K562 (cell line): Measurements from ENCODE around the gene ERCC6. TPM values are rescaled to one million over a fixed set of nuclear protein-coding genes. Genes with fewer than 3 reads are reported as not detected.

Experiments
- CXXC5 ChIP-seq: fragments of 250-450 bp; sonication (Bioruptor Pico); IDR thresholded peaks from 2 replicates; pipeline ENCODE4 v1.8.0; 2022; ENCODE audit warnings: inconsistent platforms, mild to moderate bottlenecking, moderate library complexity
- HOXB6 ChIP-seq: fragments of 250-450 bp; sonication (Bioruptor Pico); IDR thresholded peaks from 2 replicates; pipeline ENCODE4 v1.5.1; 2022; ENCODE audit warnings: mild to moderate bottlenecking, borderline replicate concordance
- KDM5B ChIP-seq: fragments of 200-600 bp; sonication (generic); IDR thresholded peaks from 2 replicates; pipeline ENCODE4 v1.6.1; 2012; ENCODE audit warnings: low read depth, mild to moderate bottlenecking, moderate library complexity, low read length, control low read depth, inconsistent platforms; ENCODE audit not compliant: insufficient replicate concordance
- MGA ChIP-seq: fragments of 450-650 bp; IDR thresholded peaks from 2 replicates; pipeline ENCODE4 v1.6.1; 2016; ENCODE audit warnings: mild to moderate bottlenecking, moderate library complexity
- RNF219 ChIP-seq: fragments of 250-450 bp; sonication (Bioruptor Pico); IDR thresholded peaks from 2 replicates; pipeline ENCODE4 v1.5.0; 2022; ENCODE audit warnings: mild to moderate bottlenecking
- SAP30 ChIP-seq: fragments of 200-600 bp; sonication (generic); IDR thresholded peaks from 2 replicates; pipeline ENCODE4 v1.6.1; 2012; ENCODE audit warnings: borderline replicate concordance, low read depth, mild to moderate bottlenecking, moderate library complexity, low read length, control low read depth, inconsistent platforms; ENCODE audit not compliant: insufficient read depth, poor library complexity, severe bottlenecking
- THRA ChIP-seq: fragments of 450-650 bp; IDR thresholded peaks from 2 replicates; pipeline ENCODE4 v1.6.1; 2017; ENCODE audit warnings: mild to moderate bottlenecking, moderate library complexity
- ZBTB43 ChIP-seq: sonication (generic); formaldehyde crosslinking; IDR thresholded peaks from 2 replicates; pipeline ENCODE4 v1.8.0; 2023; ENCODE audit warnings: mild to moderate bottlenecking, missing genetic modification reagents
- ZNF274 ChIP-seq: IDR thresholded peaks from 2 replicates; pipeline ENCODE4 v1.6.1; 2011; ENCODE audit warnings: low read depth, mild to moderate bottlenecking, low read length, moderate library complexity, borderline replicate concordance
- ZNF354B ChIP-seq: fragments of 250-450 bp; sonication (Bioruptor Pico); IDR thresholded peaks from 2 replicates; pipeline ENCODE4 v1.4.0; 2020
- ZNF586 ChIP-seq: fragments of 450-650 bp; formaldehyde crosslinking; conservative IDR thresholded peaks from 2 replicates; pipeline ENCODE4 v1.4.0; 2020; ENCODE audit warnings: mild to moderate bottlenecking, moderate library complexity
- polyA plus RNA-seq, 8 experiments: library from polyadenylated mRNA; depleted of rRNA in 4 of 8; stranded (reverse) in 5 of 8; unstranded in 3 of 8; fragments of >200 nt; fragmentation: Nextera tagmentation in 2 of 8; fragmentation: Illumina TruSeq in 1 of 8; extraction: Ambion mirVana in 2 of 8; extraction: Trizol in 1 of 8; gene quantifications; 2 replicates each; pipeline versions ENCODE4 v1.2.1 to v1.2.3, GENCODE V29; 2011 to 2014; ENCODE audit warnings: inconsistent platforms in 1 of 8, missing spikeins in 1 of 8
- total RNA-seq, 7 experiments: library from RNA; depleted of rRNA in 6 of 7; stranded (reverse); fragments of >200 nt in 6 of 7; fragmentation: Illumina TruSeq in 2 of 7; extraction: Trizol in 2 of 7; gene quantifications; 2 replicates each; pipeline versions ENCODE4 v1.2.1 to v1.2.3, GENCODE V29; 2011 to 2021; ENCODE audit warnings: low replicate concordance in 1 of 7

Gene ERCC6
- total and polyA plus RNA-seq, 9 of the 15 experiments (the other 6 are each of a cell fraction or from before 2014, with no cell fraction given) = 7.8 to 17.7 (median 11.8) TPM

- TF ChIP-seq MGA = no peak
- no peak for TF ChIP-seq HOXB6
- no peak for TF ChIP-seq ZNF586 (CRISPR knock-in tag)
- TF ChIP-seq ZNF354B (CRISPR knock-in tag) = no peak
- TF ChIP-seq KDM5B = no peak
- TF ChIP-seq ZBTB43 (CRISPR knock-in tag) = no peak
- no peak for TF ChIP-seq THRA
- TF ChIP-seq RNF219 (CRISPR knock-in tag) = no peak
- TF ChIP-seq SAP30 = no peak
- no peak for TF ChIP-seq ZNF274
- TF ChIP-seq CXXC5 (CRISPR knock-in tag) = peak; percentile 57
These were observed 3.4 kb upstream of the ERCC6 start (continued) for GRCh38 chr10:49542353-49542752.
